ENCODE data around the gene CALHM3.

DNA sequence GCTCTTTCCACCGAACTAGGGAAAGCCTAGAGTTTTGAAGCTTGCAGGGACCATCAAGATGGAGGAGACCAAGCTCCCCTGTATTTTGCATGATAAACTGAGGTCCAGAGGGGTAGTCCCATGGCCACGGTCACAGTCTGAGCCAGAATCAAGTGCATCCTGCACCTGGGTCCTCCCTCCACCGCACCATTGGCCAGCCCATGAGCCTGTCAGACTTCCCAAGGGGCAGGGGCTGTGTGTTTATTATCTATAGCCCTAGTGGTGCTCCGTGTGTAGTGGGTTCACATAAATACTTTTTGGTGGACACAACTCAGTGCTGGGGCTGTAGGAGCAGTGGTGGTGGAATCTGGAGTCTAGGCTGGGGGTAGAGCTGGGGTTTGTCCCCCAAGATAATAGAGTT is 3.6 kb downstream of the CALHM3 start:
- TF ChIP-seq, protein P1, sequence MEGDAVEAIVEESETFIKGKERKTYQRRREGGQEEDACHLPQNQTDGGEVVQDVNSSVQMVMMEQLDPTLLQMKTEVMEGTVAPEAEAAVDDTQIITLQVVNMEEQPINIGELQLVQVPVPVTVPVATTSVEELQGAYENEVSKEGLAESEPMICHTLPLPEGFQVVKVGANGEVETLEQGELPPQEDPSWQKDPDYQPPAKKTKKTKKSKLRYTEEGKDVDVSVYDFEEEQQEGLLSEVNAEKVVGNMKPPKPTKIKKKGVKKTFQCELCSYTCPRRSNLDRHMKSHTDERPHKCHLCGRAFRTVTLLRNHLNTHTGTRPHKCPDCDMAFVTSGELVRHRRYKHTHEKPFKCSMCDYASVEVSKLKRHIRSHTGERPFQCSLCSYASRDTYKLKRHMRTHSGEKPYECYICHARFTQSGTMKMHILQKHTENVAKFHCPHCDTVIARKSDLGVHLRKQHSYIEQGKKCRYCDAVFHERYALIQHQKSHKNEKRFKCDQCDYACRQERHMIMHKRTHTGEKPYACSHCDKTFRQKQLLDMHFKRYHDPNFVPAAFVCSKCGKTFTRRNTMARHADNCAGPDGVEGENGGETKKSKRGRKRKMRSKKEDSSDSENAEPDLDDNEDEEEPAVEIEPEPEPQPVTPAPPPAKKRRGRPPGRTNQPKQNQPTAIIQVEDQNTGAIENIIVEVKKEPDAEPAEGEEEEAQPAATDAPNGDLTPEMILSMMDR (IDR thresholded peaks at IDR 0.05; ENCODE audit: poor library complexity, severe bottlenecking), result no peak
- no peak for TF ChIP-seq RAD21 (conservative IDR thresholded peaks at IDR 0.05)
- no peak for TF ChIP-seq EZH2 (IDR thresholded peaks at IDR 0.05; ENCODE audit: borderline replicate concordance, insufficient read depth, low read length, poor library complexity, severe bottlenecking)
- no peak for TF ChIP-seq TAF1 (IDR thresholded peaks at IDR 0.05; ENCODE audit: low read depth)
- no peak for TF ChIP-seq MXI1 (conservative IDR thresholded peaks at IDR 0.05; ENCODE audit: poor library complexity, severe bottlenecking)
- TF ChIP-seq POLR2AphosphoS5 (IDR thresholded peaks at IDR 0.05), result no peak
- TF ChIP-seq, protein P2, sequence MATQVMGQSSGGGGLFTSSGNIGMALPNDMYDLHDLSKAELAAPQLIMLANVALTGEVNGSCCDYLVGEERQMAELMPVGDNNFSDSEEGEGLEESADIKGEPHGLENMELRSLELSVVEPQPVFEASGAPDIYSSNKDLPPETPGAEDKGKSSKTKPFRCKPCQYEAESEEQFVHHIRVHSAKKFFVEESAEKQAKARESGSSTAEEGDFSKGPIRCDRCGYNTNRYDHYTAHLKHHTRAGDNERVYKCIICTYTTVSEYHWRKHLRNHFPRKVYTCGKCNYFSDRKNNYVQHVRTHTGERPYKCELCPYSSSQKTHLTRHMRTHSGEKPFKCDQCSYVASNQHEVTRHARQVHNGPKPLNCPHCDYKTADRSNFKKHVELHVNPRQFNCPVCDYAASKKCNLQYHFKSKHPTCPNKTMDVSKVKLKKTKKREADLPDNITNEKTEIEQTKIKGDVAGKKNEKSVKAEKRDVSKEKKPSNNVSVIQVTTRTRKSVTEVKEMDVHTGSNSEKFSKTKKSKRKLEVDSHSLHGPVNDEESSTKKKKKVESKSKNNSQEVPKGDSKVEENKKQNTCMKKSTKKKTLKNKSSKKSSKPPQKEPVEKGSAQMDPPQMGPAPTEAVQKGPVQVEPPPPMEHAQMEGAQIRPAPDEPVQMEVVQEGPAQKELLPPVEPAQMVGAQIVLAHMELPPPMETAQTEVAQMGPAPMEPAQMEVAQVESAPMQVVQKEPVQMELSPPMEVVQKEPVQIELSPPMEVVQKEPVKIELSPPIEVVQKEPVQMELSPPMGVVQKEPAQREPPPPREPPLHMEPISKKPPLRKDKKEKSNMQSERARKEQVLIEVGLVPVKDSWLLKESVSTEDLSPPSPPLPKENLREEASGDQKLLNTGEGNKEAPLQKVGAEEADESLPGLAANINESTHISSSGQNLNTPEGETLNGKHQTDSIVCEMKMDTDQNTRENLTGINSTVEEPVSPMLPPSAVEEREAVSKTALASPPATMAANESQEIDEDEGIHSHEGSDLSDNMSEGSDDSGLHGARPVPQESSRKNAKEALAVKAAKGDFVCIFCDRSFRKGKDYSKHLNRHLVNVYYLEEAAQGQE (IDR thresholded peaks at IDR 0.05; ENCODE audit: borderline replicate concordance), result no peak
